Neural cell (in vitro differentiated cells): ENCODE results near the gene PKN2. TPM values are rescaled to one million over a fixed set of nuclear protein-coding genes. Genes with fewer than 3 reads are reported as not detected.

ENCODE experiments used
- H2AFZ ChIP-seq: fragments of 200-600, 300-800 bp; sonication (generic), shearing (Covaris generic); 2 replicates; pipeline ENCODE4 v1.6.0; 2014; ENCODE audit warnings: low read depth, mild to moderate bottlenecking, antibody characterized with exemption, low read length, moderate library complexity
- H3F3A ChIP-seq: fragments of 200-600 bp; shearing (Covaris generic); 2 replicates; pipeline ENCODE4 v1.6.1; 2016; ENCODE audit warnings: mild to moderate bottlenecking, moderate library complexity, mixed read lengths, antibody characterized with exemption, low read length; ENCODE audit not compliant: insufficient read depth, poor library complexity, severe bottlenecking
- H3K27ac ChIP-seq: fragments of 200-600, 300-800 bp; sonication (generic), shearing (Covaris generic); 2 replicates; pipeline ENCODE4 v1.5.1; 2014; ENCODE audit warnings: mild to moderate bottlenecking, low read length, moderate library complexity
- H3K27me3 ChIP-seq: fragments of 300-800, 200-600 bp; sonication (generic), shearing (Covaris generic); 2 replicates; pipeline ENCODE4 v1.6.0; 2014; ENCODE audit warnings: mild to moderate bottlenecking, low read depth, low read length, moderate library complexity; ENCODE audit not compliant: insufficient read depth
- H3K36me3 ChIP-seq: fragments of 300-800, 200-600 bp; sonication (generic), shearing (Covaris generic); 2 replicates; pipeline ENCODE4 v1.5.1; 2014; ENCODE audit warnings: mild to moderate bottlenecking, antibody characterized with exemption, low read length, moderate library complexity; ENCODE audit not compliant: insufficient read depth
- H3K4me2 ChIP-seq: fragments of 300-800, 200-600 bp; sonication (generic), shearing (Covaris generic); 2 replicates; pipeline ENCODE4 v1.6.0; 2014; ENCODE audit warnings: mild to moderate bottlenecking, low read length
- H3K4me3 ChIP-seq: fragments of 300-800, 200-600 bp; sonication (generic), shearing (Covaris generic); 2 replicates; pipeline ENCODE4 v1.5.1; 2014; ENCODE audit warnings: mild to moderate bottlenecking, low read length, moderate library complexity
- H3K79me2 ChIP-seq: fragments of 200-600 bp; shearing (Covaris generic); replicated peaks from 2 replicates; pipeline ENCODE4 v1.6.0; 2014; ENCODE audit warnings: mild to moderate bottlenecking, low read length, moderate library complexity; ENCODE audit not compliant: insufficient read depth
- H3K9ac ChIP-seq: fragments of 300-800, 200-600 bp; sonication (generic), shearing (Covaris generic); 2 replicates; pipeline ENCODE4 v1.6.1; 2016; ENCODE audit warnings: mild to moderate bottlenecking, low read length, mixed read lengths
- H3K9me2 ChIP-seq: fragments of 200-600 bp; shearing (Covaris generic); 2 replicates; pipeline ENCODE4 v1.6.1; 2016; ENCODE audit warnings: mild to moderate bottlenecking, low read length, mixed read lengths; ENCODE audit not compliant: insufficient read depth
- H3K9me3 ChIP-seq: fragments of 200-600, 300-800 bp; sonication (generic), shearing (Covaris generic); 2 replicates; pipeline ENCODE4 v1.6.1; 2016; ENCODE audit warnings: mild to moderate bottlenecking, mixed run types, low read length, moderate library complexity, mixed read lengths
- H4K20me1 ChIP-seq: fragments of 200-600 bp; shearing (Covaris generic); 2 replicates; pipeline ENCODE4 v1.6.1; 2016; ENCODE audit warnings: mild to moderate bottlenecking, mixed run types; ENCODE audit not compliant: insufficient read depth
- EP300 ChIP-seq: fragments of 450-650 bp; conservative IDR thresholded peaks from 2 replicates; pipeline ENCODE4 v1.6.1; 2014; ENCODE audit warnings: antibody characterized with exemption, mild to moderate bottlenecking, moderate library complexity; ENCODE audit not compliant: poor library complexity, severe bottlenecking
- EZH2 ChIP-seq: fragments of 200-600, 300-800 bp; shearing (Covaris generic), sonication (generic); IDR thresholded peaks from 2 replicates; pipeline ENCODE4 v1.6.1; 2014; ENCODE audit warnings: antibody characterized with exemption, low read length, borderline replicate concordance, mild to moderate bottlenecking; ENCODE audit not compliant: insufficient read depth, poor library complexity, severe bottlenecking
- RAD21 ChIP-seq: fragments of 450-650 bp; conservative IDR thresholded peaks from 2 replicates; pipeline ENCODE4 v1.6.1; 2014; ENCODE audit warnings: antibody characterized with exemption, mild to moderate bottlenecking, moderate library complexity
- TAF1 ChIP-seq: IDR thresholded peaks from 2 replicates; pipeline ENCODE4 v1.6.1; 2012; ENCODE audit warnings: low read depth
- polyA plus RNA-seq: library from polyadenylated mRNA; depleted of rRNA; stranded (reverse); fragments of >200 nt; gene quantifications from 2 replicates; pipeline ENCODE4 v1.2.3, GENCODE V29; 2014
- TF ChIP-seq, protein P1 (sequence below): fragments of 450-650 bp; IDR thresholded peaks from 2 replicates; pipeline ENCODE4 v1.5.1; 2014; ENCODE audit warnings: antibody characterized with exemption, mild to moderate bottlenecking, moderate library complexity; ENCODE audit not compliant: poor library complexity, severe bottlenecking
- TF ChIP-seq, protein P2 (sequence below): IDR thresholded peaks from 2 replicates; pipeline ENCODE4 v1.6.1; 2012; ENCODE audit warnings: borderline replicate concordance

Gene PKN2
- polyA plus RNA-seq, 1 donor from 2014 or later, result 38.4 TPM

DNA sequence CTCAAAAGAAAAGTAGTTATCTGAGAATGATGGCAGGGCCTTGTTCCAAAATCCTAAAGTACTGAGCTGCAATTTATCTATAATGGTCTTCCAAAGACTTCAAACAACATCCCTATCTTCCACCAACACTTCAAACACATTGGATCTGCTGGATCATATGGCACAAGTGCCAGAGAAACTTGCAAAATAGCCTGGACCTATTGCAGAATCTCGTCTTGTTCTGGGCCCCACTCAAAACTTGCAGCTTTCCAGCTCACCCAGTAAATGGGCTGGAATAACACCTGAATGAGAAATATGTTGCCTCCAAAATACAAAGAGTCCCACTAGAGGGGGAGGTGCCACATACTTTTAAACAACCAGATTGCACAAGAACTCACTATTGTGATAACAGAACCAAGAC lies 44.0 kb upstream of the PKN2 start:
- Histone ChIP-seq H3K9ac (no peak overlapping the region), H3F3A (no peaks in the 10 kb centered on the region), H3K9me3 (peaks cover 4% of the 10 kb centered on the region), H3K4me3 (no peak overlapping the region), H2AFZ (no peak overlapping the region), H3K4me2 (no peak overlapping the region), H3K9me2 (no peaks in the 10 kb centered on the region), H3K27me3 (no peaks in the 10 kb centered on the region), H3K27ac (no peak overlapping the region), H4K20me1 (no peaks in the 10 kb centered on the region), H3K36me3 (no peaks in the 10 kb centered on the region), H3K79me2 (no peaks in the 10 kb centered on the region)
- TF ChIP-seq, protein P1, sequence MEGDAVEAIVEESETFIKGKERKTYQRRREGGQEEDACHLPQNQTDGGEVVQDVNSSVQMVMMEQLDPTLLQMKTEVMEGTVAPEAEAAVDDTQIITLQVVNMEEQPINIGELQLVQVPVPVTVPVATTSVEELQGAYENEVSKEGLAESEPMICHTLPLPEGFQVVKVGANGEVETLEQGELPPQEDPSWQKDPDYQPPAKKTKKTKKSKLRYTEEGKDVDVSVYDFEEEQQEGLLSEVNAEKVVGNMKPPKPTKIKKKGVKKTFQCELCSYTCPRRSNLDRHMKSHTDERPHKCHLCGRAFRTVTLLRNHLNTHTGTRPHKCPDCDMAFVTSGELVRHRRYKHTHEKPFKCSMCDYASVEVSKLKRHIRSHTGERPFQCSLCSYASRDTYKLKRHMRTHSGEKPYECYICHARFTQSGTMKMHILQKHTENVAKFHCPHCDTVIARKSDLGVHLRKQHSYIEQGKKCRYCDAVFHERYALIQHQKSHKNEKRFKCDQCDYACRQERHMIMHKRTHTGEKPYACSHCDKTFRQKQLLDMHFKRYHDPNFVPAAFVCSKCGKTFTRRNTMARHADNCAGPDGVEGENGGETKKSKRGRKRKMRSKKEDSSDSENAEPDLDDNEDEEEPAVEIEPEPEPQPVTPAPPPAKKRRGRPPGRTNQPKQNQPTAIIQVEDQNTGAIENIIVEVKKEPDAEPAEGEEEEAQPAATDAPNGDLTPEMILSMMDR, result no peak

DNA sequence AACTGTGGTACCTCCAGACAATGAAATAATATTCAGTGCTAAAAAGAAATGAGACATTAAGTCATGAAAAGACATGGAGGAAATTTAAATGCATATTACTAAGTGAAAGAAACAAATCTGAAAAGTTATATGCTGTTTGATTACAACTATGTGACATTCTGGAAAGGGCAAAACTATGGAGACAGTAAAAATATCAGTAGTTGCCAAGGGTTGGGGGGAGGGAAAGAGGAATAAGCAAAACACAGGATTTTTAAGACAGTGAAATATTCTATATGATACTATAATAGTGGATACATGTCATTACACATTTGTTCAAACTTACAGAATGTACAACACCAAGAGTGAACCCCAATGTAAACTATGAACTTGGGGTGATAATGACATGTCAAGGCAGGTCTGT lies 38.2 kb upstream of the PKN2 start:
- H3K79me2 ChIP-seq, result no peaks in the 10 kb centered on the region
- H3F3A ChIP-seq, result no peaks in the 10 kb centered on the region
- H3K4me2 ChIP-seq, result no peak overlapping the region
- H3K9ac ChIP-seq, result no peak overlapping the region
- H3K9me3 ChIP-seq, result no peaks in the 10 kb centered on the region
- H3K36me3 ChIP-seq, result no peaks in the 10 kb centered on the region
- H3K9me2 ChIP-seq, result no peaks in the 10 kb centered on the region
- no peaks in the 10 kb centered on the region for H4K20me1 ChIP-seq
- no peak overlapping the region for H3K27ac ChIP-seq
- H3K4me3 ChIP-seq, result no peak overlapping the region
- TF ChIP-seq, protein P2, sequence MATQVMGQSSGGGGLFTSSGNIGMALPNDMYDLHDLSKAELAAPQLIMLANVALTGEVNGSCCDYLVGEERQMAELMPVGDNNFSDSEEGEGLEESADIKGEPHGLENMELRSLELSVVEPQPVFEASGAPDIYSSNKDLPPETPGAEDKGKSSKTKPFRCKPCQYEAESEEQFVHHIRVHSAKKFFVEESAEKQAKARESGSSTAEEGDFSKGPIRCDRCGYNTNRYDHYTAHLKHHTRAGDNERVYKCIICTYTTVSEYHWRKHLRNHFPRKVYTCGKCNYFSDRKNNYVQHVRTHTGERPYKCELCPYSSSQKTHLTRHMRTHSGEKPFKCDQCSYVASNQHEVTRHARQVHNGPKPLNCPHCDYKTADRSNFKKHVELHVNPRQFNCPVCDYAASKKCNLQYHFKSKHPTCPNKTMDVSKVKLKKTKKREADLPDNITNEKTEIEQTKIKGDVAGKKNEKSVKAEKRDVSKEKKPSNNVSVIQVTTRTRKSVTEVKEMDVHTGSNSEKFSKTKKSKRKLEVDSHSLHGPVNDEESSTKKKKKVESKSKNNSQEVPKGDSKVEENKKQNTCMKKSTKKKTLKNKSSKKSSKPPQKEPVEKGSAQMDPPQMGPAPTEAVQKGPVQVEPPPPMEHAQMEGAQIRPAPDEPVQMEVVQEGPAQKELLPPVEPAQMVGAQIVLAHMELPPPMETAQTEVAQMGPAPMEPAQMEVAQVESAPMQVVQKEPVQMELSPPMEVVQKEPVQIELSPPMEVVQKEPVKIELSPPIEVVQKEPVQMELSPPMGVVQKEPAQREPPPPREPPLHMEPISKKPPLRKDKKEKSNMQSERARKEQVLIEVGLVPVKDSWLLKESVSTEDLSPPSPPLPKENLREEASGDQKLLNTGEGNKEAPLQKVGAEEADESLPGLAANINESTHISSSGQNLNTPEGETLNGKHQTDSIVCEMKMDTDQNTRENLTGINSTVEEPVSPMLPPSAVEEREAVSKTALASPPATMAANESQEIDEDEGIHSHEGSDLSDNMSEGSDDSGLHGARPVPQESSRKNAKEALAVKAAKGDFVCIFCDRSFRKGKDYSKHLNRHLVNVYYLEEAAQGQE, result no peak
- TF ChIP-seq RAD21, result no peak
- no peaks in the 10 kb centered on the region for H3K27me3 ChIP-seq
- H2AFZ ChIP-seq, result no peak overlapping the region

DNA sequence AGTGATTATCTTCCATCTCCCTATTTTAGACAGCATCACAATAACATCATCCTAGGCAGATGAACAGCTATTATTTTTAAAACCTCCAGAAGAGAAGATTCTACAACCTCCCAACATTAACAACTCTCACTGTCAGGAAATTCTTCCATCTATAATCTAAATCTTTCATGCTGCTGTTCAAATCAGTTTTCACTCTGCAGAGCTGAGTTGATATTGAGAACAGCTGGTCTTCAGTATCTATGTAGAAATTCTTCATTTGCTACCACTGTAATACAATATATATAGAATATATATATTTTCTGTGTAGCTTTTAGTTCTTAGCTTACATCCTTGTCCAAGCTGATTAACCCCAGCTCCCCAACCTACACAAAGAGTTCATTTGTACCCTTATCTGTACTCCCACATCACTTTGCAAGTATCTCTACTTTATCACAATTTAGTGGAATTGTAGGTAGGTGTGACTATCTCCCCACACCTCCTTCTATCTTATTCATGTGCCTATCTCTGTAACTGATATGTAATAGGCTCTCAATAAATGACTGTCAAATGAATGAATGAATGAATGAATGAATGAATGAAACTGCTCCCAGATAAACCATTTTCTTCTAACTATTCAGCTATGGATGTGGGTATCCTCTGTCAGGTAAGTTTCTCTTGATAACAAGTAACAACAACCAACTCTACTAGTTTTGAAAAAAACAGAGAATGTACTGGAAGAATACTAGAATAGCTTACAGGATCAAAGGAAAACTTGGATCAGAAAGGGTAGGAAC lies 37.4 kb upstream of the PKN2 start:
- Histone ChIP-seq H3K9ac (no peak overlapping the region), H3K27me3 (no peaks in the 10 kb centered on the region), H3K36me3 (no peaks in the 10 kb centered on the region), H3K4me3 (no peak overlapping the region), H4K20me1 (no peaks in the 10 kb centered on the region), H3K4me2 (no peak overlapping the region), H3K27ac (no peak overlapping the region), H3F3A (no peaks in the 10 kb centered on the region), H2AFZ (no peak overlapping the region), H3K9me2 (no peaks in the 10 kb centered on the region), H3K79me2 (no peaks in the 10 kb centered on the region), H3K9me3 (no peaks in the 10 kb centered on the region)
- TF ChIP-seq EP300 (no peak), TAF1 (no peak), EZH2 (no peak)
- TF ChIP-seq, protein P2, result no peak
- TF ChIP-seq, protein P1, result no peak
